A549 treated with RU486 at 1 μM for 4 hours (cell line): ENCODE results near the gene PCDHB11. TPM values are rescaled to one million over a fixed set of nuclear protein-coding genes. Genes with fewer than 3 reads are reported as not detected.

Experiments
- total RNA-seq: library from RNA; stranded (reverse); fragments of 200-300 nt; extraction: Qiagen RNA extraction; gene quantifications from 5 replicates; pipeline ENCODE4 v1.2.3, GENCODE V29; 2022; ENCODE audit warnings: low read depth

PCDHB11 gene
- total RNA-seq = 0.06 to 0.14 TPM (median 0.07 TPM) in 4 of 5 replicates, not detected in the other

GRCh38 chr5:141199359-141200235 lies at the start of gene PCDHB11:
TSS of gene PCDHB11 (plus strand) at chr5:141199627. CDS start at chr5:141199775, 148 bp downstream.

GRCh38 chr5:141149812-141150211 lies 49.6 kb upstream of the PCDHB11 start, which contains the start of gene PCDHB6:
TSS of gene PCDHB6 (plus strand) at chr5:141150057. CDS start at chr5:141150258, 201 bp downstream.

GRCh38 chr5:141172381-141173204 lies 26.8 kb upstream of the PCDHB11 start, which contains the start of gene PCDHB7:
TSS of gene PCDHB7 (plus strand) at chr5:141172644. CDS start at chr5:141172836, 192 bp downstream.

GRCh38 chr5:141177577-141178191 lies 21.7 kb upstream of the PCDHB11 start, which contains the start of gene PCDHB8:
TSS of gene PCDHB8 (plus strand) at chr5:141177790. CDS start at chr5:141178035, 245 bp downstream.

GRCh38 chr5:141182248-141182647 lies 17.2 kb upstream of the PCDHB11 start, which contains the start of gene PCDHB16:
TSS of gene PCDHB16 (plus strand) at chr5:141182387. CDS start at chr5:141182560, 173 bp downstream.

GRCh38 chr5:141186897-141187512 lies 12.4 kb upstream of the PCDHB11 start, which contains the start of gene PCDHB9:
TSS of gene PCDHB9 (plus strand) at chr5:141187161. CDS start at chr5:141187319, 158 bp downstream.

GRCh38 chr5:141192110-141192725 lies 7.2 kb upstream of the PCDHB11 start, which contains the start of gene PCDHB10:
TSS of gene PCDHB10 (plus strand) at chr5:141192353. CDS start at chr5:141192553, 200 bp downstream.

GRCh38 chr5:141208478-141208877 lies 9.1 kb downstream of the PCDHB11 start, which contains the start of gene PCDHB12:
TSS of gene PCDHB12 (plus strand) at chr5:141208719. CDS start at chr5:141208908, 189 bp downstream.

GRCh38 chr5:141213656-141214339 lies 14.4 kb downstream of the PCDHB11 start, which contains the start of gene PCDHB13:
TSS of gene PCDHB13 (plus strand) at chr5:141213919. CDS start at chr5:141214124, 205 bp downstream.

GRCh38 chr5:141223112-141223783 lies 23.8 kb downstream of the PCDHB11 start, which contains the start of gene PCDHB14:
TSS of gene PCDHB14 (plus strand) at chr5:141223343. CDS start at chr5:141223506, 163 bp downstream.

GRCh38 chr5:141245250-141245717 lies 45.9 kb downstream of the PCDHB11 start, which contains the start of gene PCDHB15:
TSS of gene PCDHB15 (plus strand) at chr5:141245395. CDS start at chr5:141245579, 184 bp downstream.

Other genes starting within 250 kb of the PCDHB11 start
- 2.4 to 6.1 TPM (median 2.8 TPM) in 5 replicates for gene PCDHAC2, start 233.2 kb upstream of the PCDHB11 start, total RNA-seq
- not detected in 5 replicates for gene PCDHB1, start 148.3 kb upstream of the PCDHB11 start, total RNA-seq
- gene PCDHB2, start 105.0 kb upstream of the PCDHB11 start, total RNA-seq = 2.3 to 4.1 TPM (median 3.6 TPM) in 5 replicates
- 0.03 to 0.06 TPM in 2 of 5 replicates, not detected in the others for gene PCDHB3, start 99.2 kb upstream of the PCDHB11 start, total RNA-seq
- gene PCDHB4, start 77.8 kb upstream of the PCDHB11 start, total RNA-seq = 0.03 to 0.08 TPM (median 0.05 TPM) in 5 replicates
- gene PCDHB5, start 64.4 kb upstream of the PCDHB11 start, total RNA-seq = 1.5 to 1.8 TPM (median 1.6 TPM) in 5 replicates
- 0.85 to 1.2 TPM (median 0.92 TPM) in 5 replicates for gene PCDHB6, start 49.6 kb upstream of the PCDHB11 start, total RNA-seq
- not detected in 5 replicates for gene PCDHB7, start 27.0 kb upstream of the PCDHB11 start, total RNA-seq
- gene PCDHB8, start 21.8 kb upstream of the PCDHB11 start, total RNA-seq = 0.25 to 0.43 TPM (median 0.34 TPM) in 5 replicates
- gene PCDHB16, start 17.2 kb upstream of the PCDHB11 start, total RNA-seq = 0.04 to 0.30 TPM (median 0.07 TPM) in 5 replicates
- gene PCDHB9, start 12.5 kb upstream of the PCDHB11 start, total RNA-seq = 0.03 to 0.06 TPM in 2 of 5 replicates, not detected in the others
- 0.06 TPM in 2 of 5 replicates, not detected in the others for gene PCDHB10, start 7.3 kb upstream of the PCDHB11 start, total RNA-seq
- 0.05 to 0.09 TPM in 2 of 5 replicates, not detected in the others for gene PCDHB12, start 9.1 kb downstream of the PCDHB11 start, total RNA-seq
- 0.06 to 0.12 TPM (median 0.09 TPM) in 5 replicates for gene PCDHB13, start 14.3 kb downstream of the PCDHB11 start, total RNA-seq
- gene PCDHB14, start 23.7 kb downstream of the PCDHB11 start, total RNA-seq = 0.07 to 0.21 TPM (median 0.09 TPM) in 5 replicates
- 0.06 to 0.10 TPM (median 0.08 TPM) in 3 of 5 replicates, not detected in the others for gene PCDHB15, start 45.8 kb downstream of the PCDHB11 start, total RNA-seq
- not detected in 5 replicates for gene SLC25A2, start 104.4 kb downstream of the PCDHB11 start, total RNA-seq
- 53.0 to 78.7 TPM (median 74.4 TPM) in 5 replicates for gene TAF7, start 121.2 kb downstream of the PCDHB11 start, total RNA-seq
- gene PCDHGA1, start 130.9 kb downstream of the PCDHB11 start, total RNA-seq = 0.31 to 0.42 TPM (median 0.35 TPM) in 5 replicates
- gene PCDHGA2, start 139.1 kb downstream of the PCDHB11 start, total RNA-seq = 0.38 to 0.87 TPM (median 0.47 TPM) in 5 replicates
- gene PCDHGA3, start 144.2 kb downstream of the PCDHB11 start, total RNA-seq = 0.03 TPM in 1 of 5 replicates, not detected in the others
- 1.2 to 2.3 TPM (median 1.9 TPM) in 5 replicates for gene PCDHGB1, start 150.5 kb downstream of the PCDHB11 start, total RNA-seq
- gene PCDHGA4, start 155.4 kb downstream of the PCDHB11 start, total RNA-seq = 0.06 to 0.19 TPM (median 0.09 TPM) in 5 replicates
- 0.08 TPM in 2 of 5 replicates, not detected in the others for gene PCDHGB2, start 160.4 kb downstream of the PCDHB11 start, total RNA-seq
- gene PCDHGA5, start 164.5 kb downstream of the PCDHB11 start, total RNA-seq = 0.07 to 0.30 TPM (median 0.13 TPM) in 5 replicates
- 0.17 to 0.30 TPM (median 0.23 TPM) in 5 replicates for gene PCDHGB3, start 170.6 kb downstream of the PCDHB11 start, total RNA-seq
- 0.14 to 0.27 TPM (median 0.23 TPM) in 5 replicates for gene PCDHGA6, start 174.3 kb downstream of the PCDHB11 start, total RNA-seq
- 0.67 to 1.1 TPM (median 0.88 TPM) in 5 replicates for gene PCDHGA7, start 183.1 kb downstream of the PCDHB11 start, total RNA-seq
- 0.56 to 1.1 TPM (median 0.93 TPM) in 5 replicates for gene PCDHGB4, start 188.1 kb downstream of the PCDHB11 start, total RNA-seq
- gene PCDHGA8, start 193.0 kb downstream of the PCDHB11 start, total RNA-seq = 0.03 TPM in 1 of 5 replicates, not detected in the others
- gene PCDHGB5, start 198.3 kb downstream of the PCDHB11 start, total RNA-seq = 2.0 to 3.0 TPM (median 2.5 TPM) in 5 replicates
- 0.03 to 0.05 TPM (median 0.04 TPM) in 3 of 5 replicates, not detected in the others for gene PCDHGA9, start 203.2 kb downstream of the PCDHB11 start, total RNA-seq
- gene PCDHGB6, start 208.4 kb downstream of the PCDHB11 start, total RNA-seq = 0.06 to 0.15 TPM (median 0.09 TPM) in 5 replicates
- not detected in 5 replicates for gene PCDHGA10, start 213.4 kb downstream of the PCDHB11 start, total RNA-seq
- 0.05 to 0.11 TPM (median 0.07 TPM) in 5 replicates for gene PCDHGB7, start 218.1 kb downstream of the PCDHB11 start, total RNA-seq
- gene PCDHGA11, start 221.4 kb downstream of the PCDHB11 start, total RNA-seq = 0.06 TPM in 1 of 5 replicates, not detected in the others
- gene PCDHGA12, start 230.9 kb downstream of the PCDHB11 start, total RNA-seq = 0.02 to 0.05 TPM in 2 of 5 replicates, not detected in the others